Embryonic facial prominence (tissue), 1 donor: ENCODE results near the gene OR5A1.
"Not testable (repeated sequence)": the region's sequence is repeated elsewhere in the genome, so short reads cannot be mapped to it uniquely, and the experiment has no call there.

Experiments
- DNase-seq: peaks from one replicate; pipeline ENCODE4 v3.0.0-alpha.2; 2016; ENCODE audit errors: extremely low spot score

Gene OR5A1

GRCh38 chr11:59436169-59436568 lies at the start of gene OR5A1:
OR5A1 (plus strand) TSS chr11:59436469; CDS start chr11:59443169, 6,700 bp downstream.
- DNase-seq, result no peak

GRCh38 chr11:59394186-59394585 lies 42.1 kb upstream of the OR5A1 start:
- no peak for DNase-seq

GRCh38 chr11:59400461-59401261 lies 35.6 kb upstream of the OR5A1 start:
- DNase-seq, result no peak

GRCh38 chr11:59401262-59401552 lies 35.1 kb upstream of the OR5A1 start:
- no peak for DNase-seq

GRCh38 chr11:59403546-59403945 lies 32.7 kb upstream of the OR5A1 start:
- no peak for DNase-seq

- DNase-seq, result no peak
Measured at GRCh38 chr11:59413646-59414045, 22.6 kb upstream of the OR5A1 start.

GRCh38 chr11:59415111-59415510 lies 21.2 kb upstream of the OR5A1 start:
- no peak for DNase-seq

GRCh38 chr11:59416613-59417012 lies 19.7 kb upstream of the OR5A1 start:
- DNase-seq, result no peak

- no peak for DNase-seq
Measured at GRCh38 chr11:59417023-59417422, 19.2 kb upstream of the OR5A1 start.

- DNase-seq, result no peak
Measured at GRCh38 chr11:59418156-59418555, 18.1 kb upstream of the OR5A1 start.

- no peak for DNase-seq
Measured at GRCh38 chr11:59423835-59424234, 12.4 kb upstream of the OR5A1 start.

GRCh38 chr11:59425131-59425530 lies 11.1 kb upstream of the OR5A1 start:
- DNase-seq, result no peak

GRCh38 chr11:59426361-59427067 lies 9.8 kb upstream of the OR5A1 start, which contains the start of gene OR5A2:
OR5A2 (minus strand) TSS chr11:59426413; CDS start chr11:59422953, 3,460 bp downstream.
- DNase-seq, result no peak

- DNase-seq, result no peak
Measured at GRCh38 chr11:59427068-59427382, 9.2 kb upstream of the OR5A1 start.

GRCh38 chr11:59429924-59430516 lies 6.2 kb upstream of the OR5A1 start:
- DNase-seq, result no peak

- DNase-seq, result no peak
Measured at GRCh38 chr11:59437770-59438169, 1.5 kb downstream of the OR5A1 start.

GRCh38 chr11:59445624-59446023 lies 9.4 kb downstream of the OR5A1 start:
- not testable (repeated sequence) for DNase-seq

- DNase-seq, result no peak
Measured at GRCh38 chr11:59448484-59448883, 12.2 kb downstream of the OR5A1 start.

- DNase-seq, result no peak
Measured at GRCh38 chr11:59456661-59457060, 20.4 kb downstream of the OR5A1 start, which contains the start of gene OR4D6. OR4D6 (plus strand) TSS chr11:59456961; CDS start chr11:59456961, 0 bp downstream.

- no peak for DNase-seq
Measured at GRCh38 chr11:59459916-59460315, 23.6 kb downstream of the OR5A1 start.

- DNase-seq, result no peak
Measured at GRCh38 chr11:59463190-59463641, 26.9 kb downstream of the OR5A1 start.

- DNase-seq, result no peak
Measured at GRCh38 chr11:59473015-59473414, 36.7 kb downstream of the OR5A1 start, which contains the start of gene OR4D10. OR4D10 (plus strand) TSS chr11:59473315; CDS start chr11:59477430, 4,115 bp downstream.

GRCh38 chr11:59475176-59475575 lies 38.9 kb downstream of the OR5A1 start:
- no peak for DNase-seq
